GM23338 (cell line): Measurements from ENCODE around the gene CAST. TPM values are rescaled to one million over a fixed set of nuclear protein-coding genes. Genes with fewer than 3 reads are reported as not detected.

Source experiments
- ATAC-seq: fragments of 200-7000 bp; cut with Tn5 transposase; 3 replicates; pipeline ENCODE4 v1.9.1; 2020
- DNase-seq: peaks from one replicate; pipeline ENCODE4 v3.0.0-alpha.2; 2015; ENCODE audit warnings: low spot score
- H2AFZ ChIP-seq: fragments of 200-600 bp; sonication (generic); 2 replicates; pipeline ENCODE4 v1.8.0; 2016; ENCODE audit warnings: antibody characterized with exemption, mild to moderate bottlenecking, moderate library complexity
- H3F3A ChIP-seq: fragments of 200-600 bp; sonication (generic); replicated peaks from 2 replicates; pipeline ENCODE4 v1.8.0; 2017; ENCODE audit warnings: antibody characterized with exemption, mixed run types, low read depth
- H3K27ac ChIP-seq: fragments of 200-600 bp; sonication (generic); 2 replicates; pipeline ENCODE4 v1.6.1; 2016; ENCODE audit warnings: low read depth
- H3K27me3 ChIP-seq: fragments of 200-600 bp; sonication (generic); 2 replicates; pipeline ENCODE4 v1.8.0; 2016; ENCODE audit warnings: mild to moderate bottlenecking, mixed run types, moderate library complexity; ENCODE audit not compliant: insufficient read depth
- H3K36me3 ChIP-seq: fragments of 200-600 bp; sonication (generic); 2 replicates; pipeline ENCODE4 v1.8.0; 2016; ENCODE audit warnings: mild to moderate bottlenecking; ENCODE audit not compliant: insufficient read depth
- H3K4me1 ChIP-seq: fragments of 200-600 bp; sonication (generic); 2 replicates; pipeline ENCODE4 v1.8.0; 2016; ENCODE audit warnings: mild to moderate bottlenecking, moderate library complexity; ENCODE audit not compliant: insufficient read depth
- H3K4me2 ChIP-seq: fragments of 200-600 bp; sonication (generic); 2 replicates; pipeline ENCODE4 v1.7.1; 2017; ENCODE audit warnings: mixed run types
- H3K4me3 ChIP-seq: fragments of 200-600 bp; sonication (generic); 2 replicates; pipeline ENCODE4 v1.6.1; 2016; ENCODE audit warnings: mixed run types
- H3K79me2 ChIP-seq: fragments of 200-600 bp; sonication (generic); replicated peaks from 2 replicates; pipeline ENCODE4 v1.8.0; 2017; ENCODE audit warnings: mild to moderate bottlenecking; ENCODE audit not compliant: insufficient read depth
- H3K9me2 ChIP-seq: fragments of 200-600 bp; sonication (generic); 2 replicates; pipeline ENCODE4 v1.8.0; 2017; ENCODE audit not compliant: insufficient read depth
- H4K20me1 ChIP-seq: fragments of 200-600 bp; sonication (generic); replicated peaks from 2 replicates; pipeline ENCODE4 v1.8.0; 2017; ENCODE audit warnings: mild to moderate bottlenecking; ENCODE audit not compliant: insufficient read depth
- H3K27ac Mint-ChIP-seq: 2 replicates; pipeline ENCODE4 v1.8.0; 2020; ENCODE audit warnings: inconsistent platforms, mild to moderate bottlenecking, moderate library complexity, mixed read lengths
- H3K27me3 Mint-ChIP-seq: 3 replicates; pipeline ENCODE4 v1.8.0; 2022; ENCODE audit warnings: low read depth, mild to moderate bottlenecking, moderate library complexity, mixed read lengths, inconsistent platforms; ENCODE audit not compliant: insufficient read depth, poor library complexity
- H3K36me3 Mint-ChIP-seq: 3 replicates; pipeline ENCODE4 v1.8.0; 2021; ENCODE audit warnings: low read depth, mild to moderate bottlenecking, inconsistent platforms, moderate library complexity, mixed read lengths
- H3K4me1 Mint-ChIP-seq: 3 replicates; pipeline ENCODE4 v1.8.0; 2020; ENCODE audit warnings: mild to moderate bottlenecking, inconsistent platforms, mixed read lengths
- H3K4me3 Mint-ChIP-seq: 3 replicates; pipeline ENCODE4 v1.8.0; 2021; ENCODE audit warnings: moderate library complexity, mild to moderate bottlenecking, inconsistent platforms, mixed read lengths
- H3K9me3 Mint-ChIP-seq: 3 replicates; pipeline ENCODE4 v1.8.0; 2020; ENCODE audit warnings: moderate library complexity, mild to moderate bottlenecking, inconsistent platforms, mixed read lengths
- CREB1 ChIP-seq: fragments of 250-450 bp; sonication (Bioruptor Pico); IDR thresholded peaks from 2 replicates; pipeline ENCODE4 v1.5.0; 2020; ENCODE audit warnings: low read depth, mild to moderate bottlenecking, moderate library complexity
- EZH2 ChIP-seq: fragments of 200-600 bp; sonication (generic); IDR thresholded peaks from one replicate; pipeline ENCODE4 v1.8.0; 2017; ENCODE audit warnings: antibody characterized with exemption, mild to moderate bottlenecking, low read depth; ENCODE audit not compliant: unreplicated experiment
- EZH2phosphoT487 ChIP-seq: fragments of 200-600 bp; sonication (generic); IDR thresholded peaks from one replicate; pipeline ENCODE4 v1.8.1; 2018; ENCODE audit warnings: antibody characterized with exemption; ENCODE audit not compliant: unreplicated experiment
- POLR2AphosphoS5 ChIP-seq: IDR thresholded peaks from 2 replicates; pipeline ENCODE4 v1.6.1; 2016; ENCODE audit warnings: antibody characterized with exemption, low read depth
- STAT1 ChIP-seq: IDR thresholded peaks from one replicate; pipeline ENCODE4 v1.6.1; 2016; ENCODE audit warnings: antibody characterized with exemption; ENCODE audit not compliant: unreplicated experiment
- ZNF331 ChIP-seq: fragments of 250-450 bp; sonication (Bioruptor Pico); IDR thresholded peaks from 2 replicates; pipeline ENCODE4 v1.5.0; 2020; ENCODE audit warnings: low read depth, mild to moderate bottlenecking, moderate library complexity
- polyA plus RNA-seq: library from polyadenylated mRNA; unstranded; fragments of >200 nt; fragmentation: Nextera tagmentation; extraction: Ambion mirVana; gene quantifications from 2 replicates; pipeline ENCODE4 v1.2.1, GENCODE V29; 2016
- total RNA-seq: library from RNA; depleted of rRNA; stranded (reverse); fragments of >200 nt; shearing (Covaris generic); gene quantifications from 2 replicates; pipeline ENCODE4 v1.2.3, GENCODE V29; 2014
- TF ChIP-seq, protein P1 (sequence below): fragments of 250-450 bp; sonication (Bioruptor Pico); IDR thresholded peaks from 2 replicates; pipeline ENCODE4 v1.5.0; 2020; ENCODE audit warnings: mild to moderate bottlenecking, moderate library complexity
- TF ChIP-seq, protein P2 (sequence below), 2 experiments: fragments of 200-600 bp in 1 of 2; sonication (generic) in 1 of 2; conservative IDR thresholded peaks; 2 replicates each; pipeline versions ENCODE4 v1.5.1 to v1.6.1; 2016 to 2017; ENCODE audit warnings: antibody characterized with exemption in 2 of 2, low read depth in 2 of 2, mild to moderate bottlenecking in 2 of 2, moderate library complexity in 1 of 2

CAST gene
- total and polyA plus RNA-seq, 2 experiments from 2014 or later: 37.9 to 57.7 TPM

DNA sequence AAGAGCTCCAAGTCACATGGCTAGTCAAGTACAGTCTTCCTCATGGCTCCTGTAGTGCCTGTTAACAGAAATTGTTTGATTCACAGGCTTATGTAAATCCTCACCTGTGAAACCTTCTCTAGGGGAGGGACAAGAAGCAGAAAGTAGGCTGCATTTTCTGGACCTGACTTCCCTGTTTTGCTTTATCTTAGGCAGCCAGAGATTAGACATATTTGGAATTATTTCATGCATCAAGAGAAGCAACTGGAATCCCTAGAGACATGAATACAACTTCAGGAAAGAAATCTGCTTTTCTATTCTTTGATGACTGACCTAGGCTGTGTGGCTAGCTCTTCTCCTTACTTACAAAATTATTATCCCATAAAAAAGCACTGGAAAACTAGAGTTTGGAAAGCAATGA is 52.3 kb downstream of the CAST start (continued):
- TF ChIP-seq, protein P1, sequence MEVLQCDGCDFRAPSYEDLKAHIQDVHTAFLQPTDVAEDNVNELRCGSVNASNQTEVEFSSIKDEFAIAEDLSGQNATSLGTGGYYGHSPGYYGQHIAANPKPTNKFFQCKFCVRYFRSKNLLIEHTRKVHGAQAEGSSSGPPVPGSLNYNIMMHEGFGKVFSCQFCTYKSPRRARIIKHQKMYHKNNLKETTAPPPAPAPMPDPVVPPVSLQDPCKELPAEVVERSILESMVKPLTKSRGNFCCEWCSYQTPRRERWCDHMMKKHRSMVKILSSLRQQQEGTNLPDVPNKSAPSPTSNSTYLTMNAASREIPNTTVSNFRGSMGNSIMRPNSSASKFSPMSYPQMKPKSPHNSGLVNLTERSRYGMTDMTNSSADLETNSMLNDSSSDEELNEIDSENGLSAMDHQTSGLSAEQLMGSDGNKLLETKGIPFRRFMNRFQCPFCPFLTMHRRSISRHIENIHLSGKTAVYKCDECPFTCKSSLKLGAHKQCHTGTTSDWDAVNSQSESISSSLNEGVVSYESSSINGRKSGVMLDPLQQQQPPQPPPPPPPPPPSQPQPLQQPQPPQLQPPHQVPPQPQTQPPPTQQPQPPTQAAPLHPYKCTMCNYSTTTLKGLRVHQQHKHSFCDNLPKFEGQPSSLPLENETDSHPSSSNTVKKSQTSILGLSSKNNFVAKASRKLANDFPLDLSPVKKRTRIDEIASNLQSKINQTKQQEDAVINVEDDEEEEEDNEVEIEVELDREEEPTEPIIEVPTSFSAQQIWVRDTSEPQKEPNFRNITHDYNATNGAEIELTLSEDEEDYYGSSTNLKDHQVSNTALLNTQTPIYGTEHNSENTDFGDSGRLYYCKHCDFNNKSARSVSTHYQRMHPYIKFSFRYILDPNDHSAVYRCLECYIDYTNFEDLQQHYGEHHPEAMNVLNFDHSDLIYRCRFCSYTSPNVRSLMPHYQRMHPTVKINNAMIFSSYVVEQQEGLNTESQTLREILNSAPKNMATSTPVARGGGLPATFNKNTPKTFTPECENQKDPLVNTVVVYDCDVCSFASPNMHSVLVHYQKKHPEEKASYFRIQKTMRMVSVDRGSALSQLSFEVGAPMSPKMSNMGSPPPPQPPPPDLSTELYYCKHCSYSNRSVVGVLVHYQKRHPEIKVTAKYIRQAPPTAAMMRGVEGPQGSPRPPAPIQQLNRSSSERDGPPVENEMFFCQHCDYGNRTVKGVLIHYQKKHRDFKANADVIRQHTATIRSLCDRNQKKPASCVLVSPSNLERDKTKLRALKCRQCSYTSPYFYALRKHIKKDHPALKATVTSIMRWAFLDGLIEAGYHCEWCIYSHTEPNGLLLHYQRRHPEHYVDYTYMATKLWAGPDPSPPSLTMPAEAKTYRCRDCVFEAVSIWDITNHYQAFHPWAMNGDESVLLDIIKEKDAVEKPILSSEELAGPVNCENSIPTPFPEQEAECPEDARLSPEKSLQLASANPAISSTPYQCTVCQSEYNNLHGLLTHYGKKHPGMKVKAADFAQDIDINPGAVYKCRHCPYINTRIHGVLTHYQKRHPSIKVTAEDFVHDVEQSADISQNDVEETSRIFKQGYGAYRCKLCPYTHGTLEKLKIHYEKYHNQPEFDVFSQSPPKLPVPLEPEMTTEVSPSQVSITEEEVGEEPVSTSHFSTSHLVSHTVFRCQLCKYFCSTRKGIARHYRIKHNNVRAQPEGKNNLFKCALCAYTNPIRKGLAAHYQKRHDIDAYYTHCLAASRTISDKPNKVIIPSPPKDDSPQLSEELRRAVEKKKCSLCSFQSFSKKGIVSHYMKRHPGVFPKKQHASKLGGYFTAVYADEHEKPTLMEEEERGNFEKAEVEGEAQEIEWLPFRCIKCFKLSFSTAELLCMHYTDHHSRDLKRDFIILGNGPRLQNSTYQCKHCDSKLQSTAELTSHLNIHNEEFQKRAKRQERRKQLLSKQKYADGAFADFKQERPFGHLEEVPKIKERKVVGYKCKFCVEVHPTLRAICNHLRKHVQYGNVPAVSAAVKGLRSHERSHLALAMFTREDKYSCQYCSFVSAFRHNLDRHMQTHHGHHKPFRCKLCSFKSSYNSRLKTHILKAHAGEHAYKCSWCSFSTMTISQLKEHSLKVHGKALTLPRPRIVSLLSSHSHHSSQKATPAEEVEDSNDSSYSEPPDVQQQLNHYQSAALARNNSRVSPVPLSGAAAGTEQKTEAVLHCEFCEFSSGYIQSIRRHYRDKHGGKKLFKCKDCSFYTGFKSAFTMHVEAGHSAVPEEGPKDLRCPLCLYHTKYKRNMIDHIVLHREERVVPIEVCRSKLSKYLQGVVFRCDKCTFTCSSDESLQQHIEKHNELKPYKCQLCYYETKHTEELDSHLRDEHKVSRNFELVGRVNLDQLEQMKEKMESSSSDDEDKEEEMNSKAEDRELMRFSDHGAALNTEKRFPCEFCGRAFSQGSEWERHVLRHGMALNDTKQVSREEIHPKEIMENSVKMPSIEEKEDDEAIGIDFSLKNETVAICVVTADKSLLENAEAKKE (CRISPR knock-in tag): no peak
- TF ChIP-seq EZH2phosphoT487: no peak
- TF ChIP-seq STAT1: no peak
- TF ChIP-seq, protein P2, sequence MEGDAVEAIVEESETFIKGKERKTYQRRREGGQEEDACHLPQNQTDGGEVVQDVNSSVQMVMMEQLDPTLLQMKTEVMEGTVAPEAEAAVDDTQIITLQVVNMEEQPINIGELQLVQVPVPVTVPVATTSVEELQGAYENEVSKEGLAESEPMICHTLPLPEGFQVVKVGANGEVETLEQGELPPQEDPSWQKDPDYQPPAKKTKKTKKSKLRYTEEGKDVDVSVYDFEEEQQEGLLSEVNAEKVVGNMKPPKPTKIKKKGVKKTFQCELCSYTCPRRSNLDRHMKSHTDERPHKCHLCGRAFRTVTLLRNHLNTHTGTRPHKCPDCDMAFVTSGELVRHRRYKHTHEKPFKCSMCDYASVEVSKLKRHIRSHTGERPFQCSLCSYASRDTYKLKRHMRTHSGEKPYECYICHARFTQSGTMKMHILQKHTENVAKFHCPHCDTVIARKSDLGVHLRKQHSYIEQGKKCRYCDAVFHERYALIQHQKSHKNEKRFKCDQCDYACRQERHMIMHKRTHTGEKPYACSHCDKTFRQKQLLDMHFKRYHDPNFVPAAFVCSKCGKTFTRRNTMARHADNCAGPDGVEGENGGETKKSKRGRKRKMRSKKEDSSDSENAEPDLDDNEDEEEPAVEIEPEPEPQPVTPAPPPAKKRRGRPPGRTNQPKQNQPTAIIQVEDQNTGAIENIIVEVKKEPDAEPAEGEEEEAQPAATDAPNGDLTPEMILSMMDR (conservative IDR thresholded peaks at IDR 0.05; ENCODE audit: low read depth in 2 of 2): no peak
- no peak for TF ChIP-seq ZNF331 (CRISPR knock-in tag)

DNA sequence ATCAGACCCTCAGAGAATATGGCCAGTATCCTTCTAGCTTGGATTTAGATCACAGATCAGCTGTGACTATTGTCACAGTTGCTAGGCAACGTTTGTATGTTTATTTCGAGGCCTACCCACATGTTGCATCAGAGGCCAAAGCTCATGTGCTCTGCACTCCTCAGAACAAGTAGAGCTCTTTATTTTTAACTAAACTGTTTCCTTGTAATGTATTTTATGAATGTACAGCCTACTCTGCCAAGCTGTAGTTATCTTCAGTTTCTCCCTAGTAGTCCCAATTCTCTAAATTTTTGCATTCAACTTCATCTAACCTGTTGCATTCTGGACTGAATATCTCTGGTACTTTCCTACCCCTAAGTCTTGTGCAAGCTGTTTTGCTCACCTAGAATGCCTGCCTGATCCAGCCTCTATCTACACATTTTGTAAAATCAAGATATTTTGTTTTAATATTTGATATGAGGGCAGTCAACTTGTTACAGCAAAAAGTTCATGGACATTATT is 52.8 kb downstream of the CAST start:
- Mint-ChIP-seq H3K27me3 (peaks cover 6% of the 10 kb centered on the region), H3K4me3 (no peak overlapping the region), H3K9me3 (no peaks in the 10 kb centered on the region), H3K36me3 (no peaks in the 10 kb centered on the region), H3K27ac (peak overlapping the region; percentile 83; the same call in 1 of the 2 replicates), H3K4me1 (peaks cover 25% of the 10 kb centered on the region)
- Histone ChIP-seq H3K27me3 (no peaks in the 10 kb centered on the region), H2AFZ (no peak overlapping the region), H3K79me2 (0 out of 2 replicates have a peak, but pooled peaks cover under 1% of the 10 kb centered on the region), H3K36me3 (no peaks in the 10 kb centered on the region), H3F3A (no peaks in the 10 kb centered on the region), H3K9me2 (no peaks in the 10 kb centered on the region), H3K4me3 (no peak overlapping the region), H3K4me2 (no peak overlapping the region), H3K27ac (no peak overlapping the region), H3K4me1 (no peaks in the 10 kb centered on the region), H4K20me1 (no peaks in the 10 kb centered on the region)
- DNase-seq: peak; percentile 75
- ATAC-seq: peak; percentile 55
- no peak for TF ChIP-seq CREB1 (CRISPR knock-in tag)
- no peak for TF ChIP-seq EZH2phosphoT487
- TF ChIP-seq POLR2AphosphoS5: no peak
- TF ChIP-seq, protein P1 (CRISPR knock-in tag): no peak
- no peak for TF ChIP-seq EZH2
